Osteoblast (primary cell): ENCODE data around the gene ETV6. TPM values are rescaled to one million over a fixed set of nuclear protein-coding genes. Genes with fewer than 3 reads are reported as not detected.

Source experiments
- DNase-seq: peaks from one replicate; pipeline ENCODE4 v3.0.0; 2011; ENCODE audit warnings: low spot score, mixed read lengths; ENCODE audit not compliant: insufficient read length; ENCODE audit errors: missing footprints
- H2AFZ ChIP-seq: 2 replicates; pipeline ENCODE4 v1.6.0; 2011; ENCODE audit warnings: mild to moderate bottlenecking, low read length
- H3K27ac ChIP-seq: 2 replicates; pipeline ENCODE4 v1.5.1; 2011; ENCODE audit warnings: mild to moderate bottlenecking, low read depth, low read length, moderate library complexity
- H3K27me3 ChIP-seq: 2 replicates; pipeline ENCODE4 v1.6.0; 2012; ENCODE audit warnings: mild to moderate bottlenecking, control low read depth, inconsistent platforms, low read length, moderate library complexity; ENCODE audit not compliant: insufficient read depth
- H3K36me3 ChIP-seq: 2 replicates; pipeline ENCODE4 v1.5.1; 2011; ENCODE audit warnings: mild to moderate bottlenecking, low read length, control low read depth, moderate library complexity; ENCODE audit not compliant: insufficient read depth
- H3K4me1 ChIP-seq: 2 replicates; pipeline ENCODE4 v1.5.1; 2011; ENCODE audit warnings: mild to moderate bottlenecking, low read length, control low read depth, moderate library complexity; ENCODE audit not compliant: insufficient read depth
- H3K4me2 ChIP-seq: 2 replicates; pipeline ENCODE4 v1.6.0; 2011; ENCODE audit warnings: mild to moderate bottlenecking, low read length; ENCODE audit not compliant: insufficient read depth
- H3K4me3 ChIP-seq: fragments of 200-600 bp; sonication (generic); 3 replicates; pipeline ENCODE4 v1.5.1; 2012; ENCODE audit warnings: mild to moderate bottlenecking, low read length, inconsistent platforms; ENCODE audit not compliant: insufficient read depth
- H3K79me2 ChIP-seq: 2 replicates; pipeline ENCODE4 v1.6.0; 2012; ENCODE audit warnings: mild to moderate bottlenecking, low read length, control low read depth, inconsistent platforms; ENCODE audit not compliant: insufficient read depth
- H3K9me3 ChIP-seq: 2 replicates; pipeline ENCODE4 v1.5.1; 2011; ENCODE audit warnings: low read depth, low read length, control low read depth
- H4K20me1 ChIP-seq: 2 replicates; pipeline ENCODE4 v1.6.0; 2012; ENCODE audit warnings: mild to moderate bottlenecking, low read length, control low read depth; ENCODE audit not compliant: insufficient read depth
- CTCF ChIP-seq: IDR thresholded peaks from 2 replicates; pipeline ENCODE4 v1.5.1; 2011; ENCODE audit warnings: mild to moderate bottlenecking, low read depth, low read length, moderate library complexity; ENCODE audit errors: extremely low read depth
- total RNA-seq: library from RNA; depleted of rRNA; stranded (reverse); fragments of >200 nt; gene quantifications from 2 replicates; pipeline ENCODE4 v1.2.3, GENCODE V29; 2012

ETV6 gene
- total RNA-seq, 1 donor: 16.3 TPM

GRCh38 chr12:11853126-11853525 is 203.7 kb downstream of the ETV6 start:
- H3K4me3 ChIP-seq: no peak overlapping the region
- no peak for TF ChIP-seq CTCF
- no peak overlapping the region for H3K27ac ChIP-seq
- DNase-seq: no peak
- H3K79me2 ChIP-seq: no peaks in the 10 kb centered on the region
- peaks cover 2% of the 10 kb centered on the region for H4K20me1 ChIP-seq
- H3K36me3 ChIP-seq: peaks cover 25% of the 10 kb centered on the region
- no peaks in the 10 kb centered on the region for H3K4me1 ChIP-seq
- no peaks in the 10 kb centered on the region for H3K9me3 ChIP-seq
- H2AFZ ChIP-seq: no peak overlapping the region
- H3K4me2 ChIP-seq: no peak overlapping the region
- H3K27me3 ChIP-seq: no peaks in the 10 kb centered on the region

GRCh38 chr12:11854011-11854499 is 204.6 kb downstream of the ETV6 start:
- H3K79me2 ChIP-seq: no peaks in the 10 kb centered on the region
- H3K4me2 ChIP-seq: no peak overlapping the region
- H3K4me1 ChIP-seq: no peaks in the 10 kb centered on the region
- H3K36me3 ChIP-seq: peaks cover 25% of the 10 kb centered on the region
- H3K27me3 ChIP-seq: no peaks in the 10 kb centered on the region
- no peaks in the 10 kb centered on the region for H3K9me3 ChIP-seq
- DNase-seq: no peak
- no peak for TF ChIP-seq CTCF
- no peak overlapping the region for H3K27ac ChIP-seq
- H3K4me3 ChIP-seq: no peak overlapping the region
- peaks cover 2% of the 10 kb centered on the region for H4K20me1 ChIP-seq
- no peak overlapping the region for H2AFZ ChIP-seq

- Histone ChIP-seq H3K4me2 (no peak overlapping the region), H2AFZ (no peak overlapping the region), H3K4me1 (no peaks in the 10 kb centered on the region), H3K27me3 (no peaks in the 10 kb centered on the region), H3K9me3 (no peaks in the 10 kb centered on the region), H3K4me3 (no peak overlapping the region), H3K27ac (no peak overlapping the region), H3K79me2 (no peaks in the 10 kb centered on the region), H4K20me1 (no peaks in the 10 kb centered on the region), H3K36me3 (peaks cover 25% of the 10 kb centered on the region)
- no peak for DNase-seq
- TF ChIP-seq CTCF: no peak
These were observed 206.5 kb downstream of the ETV6 start for GRCh38 chr12:11855983-11856374.

- no peak overlapping the region for H2AFZ ChIP-seq
- H3K4me2 ChIP-seq: no peak overlapping the region
- H3K9me3 ChIP-seq: no peaks in the 10 kb centered on the region
- no peaks in the 10 kb centered on the region for H3K27me3 ChIP-seq
- H3K36me3 ChIP-seq: peaks cover 25% of the 10 kb centered on the region
- DNase-seq: no peak
- H3K79me2 ChIP-seq: no peaks in the 10 kb centered on the region
- no peak overlapping the region for H3K4me3 ChIP-seq
- no peak overlapping the region for H3K27ac ChIP-seq
- H3K4me1 ChIP-seq: no peaks in the 10 kb centered on the region
- no peak for TF ChIP-seq CTCF
- no peaks in the 10 kb centered on the region for H4K20me1 ChIP-seq
These were observed 207.5 kb downstream of the ETV6 start for GRCh38 chr12:11856971-11857370.
